Cardiac fibroblast (primary cell): ENCODE measurements around the gene IL24.

Experiments
- DNase-seq, 2 donors: peaks; one replicate each; pipeline versions ENCODE4 v3.0.0 to v3.0.0-alpha.2; 2010; ENCODE audit warnings: low read depth in 2 of 2
- H3K4me3 ChIP-seq, 2 donors: replicated peaks in 1 of 2; 1 replicate in 1 of 2; 2 replicates in 1 of 2; pipeline ENCODE4 v1.5.1; 2011; ENCODE audit warnings: low read depth in 2 of 2, low read length in 2 of 2, mild to moderate bottlenecking in 2 of 2, moderate library complexity in 1 of 2
- TF ChIP-seq, protein P1 (sequence below): IDR thresholded peaks from one replicate; pipeline ENCODE4 v1.5.1; 2011; ENCODE audit warnings: low read depth, mild to moderate bottlenecking, low read length, inconsistent platforms

The IL24 gene

DNA sequence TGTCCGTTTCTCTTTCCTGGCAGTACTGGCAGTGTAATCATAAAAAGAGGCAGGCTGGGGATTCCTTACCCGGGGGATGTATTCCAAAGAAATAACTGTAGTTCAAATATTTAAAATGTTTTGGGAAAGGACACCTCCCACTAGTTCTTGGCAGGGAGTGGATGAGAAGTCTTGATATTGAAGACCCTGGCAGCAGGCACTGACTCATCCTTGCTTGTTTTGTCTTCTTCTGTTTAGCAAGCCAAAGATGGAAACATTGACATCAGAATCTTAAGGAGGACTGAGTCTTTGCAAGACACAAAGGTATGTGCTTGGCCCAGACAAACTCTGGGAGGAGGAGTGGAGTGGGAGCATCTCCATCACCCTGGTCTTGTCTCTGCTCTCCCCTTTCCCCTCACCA is 31.2 kb upstream of the IL24 start:
- no peak overlapping the region for H3K4me3 ChIP-seq
- peak; percentile 35 to 58 for DNase-seq
- TF ChIP-seq, protein P1, sequence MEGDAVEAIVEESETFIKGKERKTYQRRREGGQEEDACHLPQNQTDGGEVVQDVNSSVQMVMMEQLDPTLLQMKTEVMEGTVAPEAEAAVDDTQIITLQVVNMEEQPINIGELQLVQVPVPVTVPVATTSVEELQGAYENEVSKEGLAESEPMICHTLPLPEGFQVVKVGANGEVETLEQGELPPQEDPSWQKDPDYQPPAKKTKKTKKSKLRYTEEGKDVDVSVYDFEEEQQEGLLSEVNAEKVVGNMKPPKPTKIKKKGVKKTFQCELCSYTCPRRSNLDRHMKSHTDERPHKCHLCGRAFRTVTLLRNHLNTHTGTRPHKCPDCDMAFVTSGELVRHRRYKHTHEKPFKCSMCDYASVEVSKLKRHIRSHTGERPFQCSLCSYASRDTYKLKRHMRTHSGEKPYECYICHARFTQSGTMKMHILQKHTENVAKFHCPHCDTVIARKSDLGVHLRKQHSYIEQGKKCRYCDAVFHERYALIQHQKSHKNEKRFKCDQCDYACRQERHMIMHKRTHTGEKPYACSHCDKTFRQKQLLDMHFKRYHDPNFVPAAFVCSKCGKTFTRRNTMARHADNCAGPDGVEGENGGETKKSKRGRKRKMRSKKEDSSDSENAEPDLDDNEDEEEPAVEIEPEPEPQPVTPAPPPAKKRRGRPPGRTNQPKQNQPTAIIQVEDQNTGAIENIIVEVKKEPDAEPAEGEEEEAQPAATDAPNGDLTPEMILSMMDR: no peak

DNA sequence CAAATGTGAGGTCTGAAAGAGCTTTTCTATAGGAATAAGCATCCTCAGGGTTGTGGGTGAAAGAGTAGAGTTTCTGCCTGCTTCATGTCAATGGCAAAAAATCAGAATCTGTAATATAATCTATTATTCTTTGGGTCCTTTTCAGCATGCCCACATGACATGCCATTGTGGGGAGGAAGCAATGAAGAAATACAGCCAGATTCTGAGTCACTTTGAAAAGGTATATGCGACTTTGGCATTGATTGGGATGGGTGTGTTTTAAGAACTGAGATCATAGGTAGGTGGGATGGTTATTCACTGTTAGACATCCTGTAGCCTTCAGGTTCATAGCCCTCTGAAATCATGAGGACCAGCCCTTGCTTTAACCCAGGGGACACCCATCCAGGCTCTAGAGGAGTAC is 30.0 kb upstream of the IL24 start:
- TF ChIP-seq, protein P1: no peak
- no peak overlapping the region for H3K4me3 ChIP-seq
- no peak for DNase-seq

DNA sequence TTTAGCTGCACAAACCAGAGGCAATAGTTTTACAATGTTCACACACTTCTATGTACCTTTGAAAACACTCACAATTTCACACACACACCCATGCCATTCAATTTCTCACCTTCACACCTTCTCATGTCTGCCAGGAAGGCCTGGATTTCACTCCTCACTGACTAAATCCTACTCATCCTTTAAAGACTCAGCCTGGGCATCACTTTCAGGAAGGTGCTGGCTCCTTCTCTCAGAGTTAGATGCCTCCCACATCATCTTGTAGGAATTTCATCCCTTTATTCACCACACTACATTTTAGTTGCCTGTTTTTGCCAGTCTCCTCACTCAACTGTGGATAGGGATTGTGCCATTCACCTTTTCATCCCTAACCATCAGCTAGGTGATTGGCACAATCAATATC is 29.5 kb upstream of the IL24 start:
- no peak overlapping the region for H3K4me3 ChIP-seq
- TF ChIP-seq, protein P1: no peak
- no peak for DNase-seq

DNA sequence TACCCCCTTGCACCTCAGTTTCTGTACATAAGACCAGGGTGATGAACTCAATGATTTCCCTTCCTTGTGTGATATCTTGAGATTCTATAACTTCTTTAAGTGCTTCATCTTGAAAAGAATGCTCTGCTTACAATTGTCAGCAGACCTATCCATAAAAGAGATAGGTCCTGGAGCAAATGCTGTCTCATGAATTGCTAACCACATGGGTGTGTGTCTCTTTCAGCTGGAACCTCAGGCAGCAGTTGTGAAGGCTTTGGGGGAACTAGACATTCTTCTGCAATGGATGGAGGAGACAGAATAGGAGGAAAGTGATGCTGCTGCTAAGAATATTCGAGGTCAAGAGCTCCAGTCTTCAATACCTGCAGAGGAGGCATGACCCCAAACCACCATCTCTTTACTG is 29.0 kb upstream of the IL24 start:
- no peak for DNase-seq
- H3K4me3 ChIP-seq: no peak overlapping the region
- TF ChIP-seq, protein P1: no peak

DNA sequence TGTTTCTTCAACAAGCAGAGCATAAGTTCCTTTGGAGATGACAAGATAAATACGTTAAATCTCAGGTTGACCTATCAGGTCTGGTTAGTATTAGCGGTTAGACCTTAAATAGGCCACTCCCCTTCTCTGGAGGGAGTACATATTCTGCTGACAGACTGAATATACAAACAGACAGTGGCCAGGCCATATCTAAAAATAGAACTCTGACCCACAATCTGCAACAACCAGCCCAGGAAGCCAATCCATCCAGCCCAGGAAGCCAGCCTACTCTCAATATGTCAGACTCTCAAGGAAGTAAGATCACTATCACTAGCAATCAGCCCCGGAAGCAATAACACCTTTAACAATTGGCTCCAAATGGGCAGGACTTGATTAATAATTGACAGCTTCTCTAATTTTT is 25.1 kb upstream of the IL24 start:
- TF ChIP-seq, protein P1: no peak
- no peak for DNase-seq
- H3K4me3 ChIP-seq: no peak overlapping the region

DNA sequence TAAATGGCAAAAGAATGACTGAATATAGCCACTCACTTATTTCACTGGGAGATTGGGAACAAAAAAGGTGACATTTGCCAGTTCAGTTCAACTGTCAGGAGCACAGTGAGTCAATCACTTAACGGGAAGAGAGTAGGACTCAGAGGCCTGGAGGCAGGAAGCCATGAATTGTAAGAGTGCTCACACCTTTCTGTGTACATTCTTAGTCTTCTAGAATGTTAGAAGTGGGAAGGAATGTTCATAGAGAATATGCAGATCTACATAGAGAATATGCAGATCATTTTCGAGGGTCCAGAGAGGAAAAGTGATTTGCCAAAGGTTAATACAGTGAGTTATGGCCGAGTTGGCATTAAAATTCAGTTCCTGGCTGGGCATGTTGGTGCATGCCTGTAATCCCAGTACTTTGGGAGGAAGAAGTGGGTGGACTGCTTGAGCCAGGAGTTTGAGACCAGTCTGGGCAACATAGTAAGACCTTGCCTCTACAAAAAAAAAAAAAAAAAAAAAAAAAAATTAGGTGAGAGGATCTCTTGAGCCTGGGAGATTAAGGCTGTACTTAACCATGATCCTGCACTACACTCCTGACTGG is 23.5 kb upstream of the IL24 start:
- no peak overlapping the region for H3K4me3 ChIP-seq
- TF ChIP-seq, protein P1: no peak
- DNase-seq: no peak

DNA sequence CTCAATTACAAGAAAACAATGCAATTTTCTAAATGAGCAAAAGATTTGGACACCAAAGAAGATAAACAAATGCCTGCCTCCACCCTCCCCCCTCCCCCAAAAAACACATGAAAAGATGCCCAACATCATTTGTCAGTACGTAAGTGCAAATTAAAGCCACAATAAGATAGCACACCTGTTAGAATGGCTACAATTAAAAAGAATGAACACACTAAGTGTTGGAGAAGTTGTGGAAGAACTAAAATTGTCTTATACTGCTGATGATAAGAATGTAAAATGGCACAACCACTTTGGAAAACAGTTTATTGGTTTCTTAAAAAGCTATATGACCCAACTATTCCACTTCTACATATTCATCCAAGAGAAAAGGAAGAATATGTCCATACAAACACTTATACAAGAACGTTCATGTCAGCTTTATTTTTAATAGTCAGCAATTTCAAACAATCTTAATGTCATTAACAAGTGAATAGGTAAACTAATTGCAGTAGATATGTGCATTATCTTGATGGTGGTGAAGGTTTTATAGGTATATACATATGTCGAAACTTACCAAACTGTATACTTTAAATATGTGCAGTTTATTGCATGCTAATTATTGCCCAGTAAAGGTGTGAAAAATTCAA is 21.4 kb upstream of the IL24 start:
- TF ChIP-seq, protein P1: no peak
- no peak for DNase-seq
- H3K4me3 ChIP-seq: no peak overlapping the region
